HG03520 (cell line): ENCODE measurements around the gene SOWAHA.

Experiments used
- ATAC-seq: cut with Tn5 transposase; IDR thresholded peaks from one replicate; pipeline ENCODE4 v1.9.1; 2021; ENCODE audit warnings: mild to moderate bottlenecking, moderate library complexity; ENCODE audit not compliant: unreplicated experiment

Gene SOWAHA

GRCh38 chr5:132812781-132813598 is at the start of gene SOWAHA:
Gene SOWAHA, plus strand, starts transcription at chr5:132813302. Its CDS starts 320 bp downstream, at chr5:132813622.
- no peak for ATAC-seq

GRCh38 chr5:132764051-132764450 is 49.1 kb upstream of the SOWAHA start:
- no peak for ATAC-seq

GRCh38 chr5:132764671-132765238 is 48.3 kb upstream of the SOWAHA start:
- ATAC-seq, result no peak

- ATAC-seq, result no peak
Observed at GRCh38 chr5:132765311-132766019, 47.6 kb upstream of the SOWAHA start.

GRCh38 chr5:132766020-132766805 is 46.9 kb upstream of the SOWAHA start:
- no peak for ATAC-seq

- ATAC-seq, result no peak
Observed at GRCh38 chr5:132766806-132767055, 46.4 kb upstream of the SOWAHA start.

- ATAC-seq, result no peak
Observed at GRCh38 chr5:132767150-132767549, 46.0 kb upstream of the SOWAHA start.

GRCh38 chr5:132768485-132768868 is 44.6 kb upstream of the SOWAHA start:
- no peak for ATAC-seq

GRCh38 chr5:132770476-132771159 is 42.5 kb upstream of the SOWAHA start:
- ATAC-seq, result no peak

- no peak for ATAC-seq
Observed at GRCh38 chr5:132771503-132771998, 41.6 kb upstream of the SOWAHA start.

- ATAC-seq, result no peak
Observed at GRCh38 chr5:132772291-132773070, 40.6 kb upstream of the SOWAHA start.

GRCh38 chr5:132773114-132773513 is 40.0 kb upstream of the SOWAHA start:
- ATAC-seq, result no peak

GRCh38 chr5:132773601-132774355 is 39.3 kb upstream of the SOWAHA start:
- no peak for ATAC-seq

- ATAC-seq, result no peak
Observed at GRCh38 chr5:132774406-132774805, 38.7 kb upstream of the SOWAHA start.

GRCh38 chr5:132774896-132775295 is 38.2 kb upstream of the SOWAHA start:
- no peak for ATAC-seq

- ATAC-seq, result no peak
Observed at GRCh38 chr5:132775476-132775961, 37.6 kb upstream of the SOWAHA start.

- no peak for ATAC-seq
Observed at GRCh38 chr5:132776131-132776937, 36.8 kb upstream of the SOWAHA start.

- ATAC-seq, result no peak
Observed at GRCh38 chr5:132776938-132777208, 36.2 kb upstream of the SOWAHA start.
